ENCODE measurements around the gene SHKBP1.
"Not testable (repeated sequence)": the region's sequence is repeated elsewhere in the genome, so short reads cannot be mapped to it uniquely, and the experiment has no call there.

Gene SHKBP1, protein sequence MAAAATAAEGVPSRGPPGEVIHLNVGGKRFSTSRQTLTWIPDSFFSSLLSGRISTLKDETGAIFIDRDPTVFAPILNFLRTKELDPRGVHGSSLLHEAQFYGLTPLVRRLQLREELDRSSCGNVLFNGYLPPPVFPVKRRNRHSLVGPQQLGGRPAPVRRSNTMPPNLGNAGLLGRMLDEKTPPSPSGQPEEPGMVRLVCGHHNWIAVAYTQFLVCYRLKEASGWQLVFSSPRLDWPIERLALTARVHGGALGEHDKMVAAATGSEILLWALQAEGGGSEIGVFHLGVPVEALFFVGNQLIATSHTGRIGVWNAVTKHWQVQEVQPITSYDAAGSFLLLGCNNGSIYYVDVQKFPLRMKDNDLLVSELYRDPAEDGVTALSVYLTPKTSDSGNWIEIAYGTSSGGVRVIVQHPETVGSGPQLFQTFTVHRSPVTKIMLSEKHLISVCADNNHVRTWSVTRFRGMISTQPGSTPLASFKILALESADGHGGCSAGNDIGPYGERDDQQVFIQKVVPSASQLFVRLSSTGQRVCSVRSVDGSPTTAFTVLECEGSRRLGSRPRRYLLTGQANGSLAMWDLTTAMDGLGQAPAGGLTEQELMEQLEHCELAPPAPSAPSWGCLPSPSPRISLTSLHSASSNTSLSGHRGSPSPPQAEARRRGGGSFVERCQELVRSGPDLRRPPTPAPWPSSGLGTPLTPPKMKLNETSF

DNA sequence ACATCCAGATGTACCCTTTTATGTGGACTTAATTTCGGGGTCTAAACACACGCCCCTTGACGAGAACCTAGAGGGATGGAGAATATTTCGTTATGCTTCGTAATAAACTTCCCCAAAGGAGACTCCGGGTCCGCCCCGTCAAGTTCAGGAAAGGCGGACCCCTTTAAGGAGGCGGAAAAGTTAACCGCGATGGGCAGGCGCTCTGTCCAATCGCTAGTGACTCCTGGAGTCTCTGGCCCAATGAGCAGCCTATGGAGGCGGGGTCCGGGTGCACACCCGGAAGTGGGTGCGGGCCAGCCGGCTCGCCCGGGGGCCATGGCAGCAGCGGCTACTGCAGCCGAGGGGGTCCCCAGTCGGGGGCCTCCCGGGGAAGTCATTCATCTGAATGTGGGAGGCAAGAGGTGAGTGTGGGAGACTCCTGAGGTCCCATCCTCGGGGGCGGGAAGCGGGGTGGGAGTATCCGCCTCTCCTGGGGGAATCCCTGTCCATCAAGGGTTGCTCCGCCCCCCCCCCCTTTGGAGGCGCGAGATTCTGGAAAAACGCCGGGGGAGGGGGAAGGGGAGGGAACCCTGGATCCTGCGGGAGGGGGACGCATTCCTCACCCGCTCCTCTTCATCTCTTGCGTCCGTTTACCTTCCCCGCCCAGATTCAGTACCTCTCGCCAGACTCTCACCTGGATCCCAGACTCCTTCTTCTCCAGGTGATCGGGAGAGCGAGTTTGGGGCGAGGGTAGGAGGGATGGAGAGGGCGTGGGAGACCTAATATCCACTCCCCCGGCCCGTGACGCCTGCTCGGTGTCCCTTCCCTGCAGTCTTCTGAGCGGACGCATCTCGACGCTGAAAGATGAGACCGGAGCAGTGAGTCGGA lies at the start of gene SHKBP1:
Gene SHKBP1, plus strand, starts transcription at position 289 of the 867 bp plus-strand sequence. Its CDS starts 27 bp downstream, at position 316.
- peak; percentile 81 to 87 (median 85) for DNase-seq (ENCODE audit: low read depth in 3 of 3, low spot score in 1 of 3)

DNA sequence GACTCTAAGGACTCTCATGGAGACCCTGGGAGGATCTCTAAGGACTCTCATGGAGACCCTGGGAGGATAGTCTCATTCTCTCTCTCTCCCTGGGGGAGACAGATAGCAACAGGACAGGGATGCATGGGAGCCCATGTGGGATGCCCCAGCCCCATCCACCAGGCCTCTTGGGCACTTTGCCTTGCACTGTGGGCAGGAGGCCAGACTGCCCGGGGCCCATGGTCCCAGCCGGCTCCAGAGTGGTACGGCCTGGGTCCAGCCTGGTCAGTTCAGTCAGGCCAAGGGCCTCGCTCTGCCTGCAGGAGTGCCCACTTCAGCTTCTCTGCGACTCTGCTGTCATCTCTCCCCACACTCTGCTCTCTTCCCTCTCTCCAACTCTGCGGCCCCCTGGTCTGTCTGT lies 48.6 kb upstream of the SHKBP1 start:
- DNase-seq (ENCODE audit: low read depth in 3 of 3, low spot score in 1 of 3): no peak

DNA sequence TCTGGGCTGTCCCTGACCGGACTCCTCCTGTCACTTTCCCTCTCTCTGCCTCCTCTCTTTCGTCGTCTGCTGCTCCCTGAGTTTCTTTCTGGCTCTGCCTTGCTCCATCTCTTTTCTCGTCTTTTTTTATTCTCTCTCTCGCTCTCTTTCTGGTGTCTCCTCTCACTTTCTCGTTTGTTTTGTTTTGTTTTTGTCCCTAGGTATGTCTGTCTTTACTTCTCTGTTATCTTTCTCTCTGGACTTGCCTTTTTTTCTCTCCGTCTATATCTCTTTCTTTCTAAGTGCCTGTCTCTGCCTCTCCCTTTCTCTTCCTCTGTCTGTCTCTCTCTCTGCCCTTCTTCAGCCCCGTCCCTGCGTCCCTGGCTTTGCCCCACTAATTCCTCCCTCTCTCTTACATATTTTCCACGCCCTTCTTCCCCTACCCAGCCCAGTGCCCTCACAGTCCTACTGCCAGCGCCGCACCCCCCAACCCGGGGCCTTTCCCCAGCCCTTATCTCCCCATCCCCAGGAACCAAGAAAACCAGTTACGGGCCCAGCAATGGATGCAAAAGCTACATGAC lies 48.1 kb upstream of the SHKBP1 start:
- no peak for DNase-seq (ENCODE audit: low read depth in 3 of 3, low spot score in 1 of 3)

DNA sequence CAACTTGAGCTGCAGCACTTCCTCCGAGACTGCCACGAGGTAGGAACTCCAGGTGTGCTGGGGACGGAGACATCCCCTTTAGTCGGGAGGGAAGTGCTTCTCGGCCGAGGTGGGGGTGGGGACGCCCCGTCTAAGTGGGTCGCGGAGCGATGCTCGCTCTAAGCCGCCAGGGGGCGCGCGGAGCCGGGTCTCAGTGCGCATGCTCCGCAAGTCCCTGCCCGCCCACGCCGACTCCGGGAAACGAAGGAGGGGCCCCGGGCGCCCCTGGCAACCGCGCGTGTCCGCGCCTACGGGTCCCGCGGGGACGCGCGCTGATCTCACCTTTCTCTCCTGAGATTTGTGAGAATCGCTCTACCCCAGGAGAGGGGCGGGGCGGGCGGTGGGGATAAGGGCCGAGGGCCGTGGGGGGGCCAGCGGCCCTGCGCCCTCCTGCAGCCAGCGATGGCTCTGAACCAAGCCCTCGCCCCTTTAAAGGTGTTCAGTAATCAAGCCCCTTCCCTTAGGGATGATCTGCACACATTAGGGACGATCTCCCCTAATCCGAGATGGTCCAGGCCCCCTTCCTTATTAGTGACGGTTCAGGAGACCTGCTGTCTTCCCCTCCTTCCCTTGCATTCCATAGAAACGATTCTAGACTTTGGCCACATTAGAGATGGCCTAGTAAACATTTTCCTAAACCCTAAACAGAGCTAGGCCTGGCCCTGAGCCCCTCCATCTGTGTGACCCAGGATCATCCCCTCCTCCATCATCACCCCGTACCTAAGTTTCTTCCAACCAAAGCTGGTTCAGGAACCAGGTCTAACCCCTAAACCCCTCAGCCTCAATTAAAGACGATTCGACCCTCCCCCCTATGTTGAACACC lies 47.3 kb upstream of the SHKBP1 start:
- DNase-seq (ENCODE audit: low read depth in 3 of 3, low spot score in 1 of 3): peak; percentile 70 to 89 (median 88)

DNA sequence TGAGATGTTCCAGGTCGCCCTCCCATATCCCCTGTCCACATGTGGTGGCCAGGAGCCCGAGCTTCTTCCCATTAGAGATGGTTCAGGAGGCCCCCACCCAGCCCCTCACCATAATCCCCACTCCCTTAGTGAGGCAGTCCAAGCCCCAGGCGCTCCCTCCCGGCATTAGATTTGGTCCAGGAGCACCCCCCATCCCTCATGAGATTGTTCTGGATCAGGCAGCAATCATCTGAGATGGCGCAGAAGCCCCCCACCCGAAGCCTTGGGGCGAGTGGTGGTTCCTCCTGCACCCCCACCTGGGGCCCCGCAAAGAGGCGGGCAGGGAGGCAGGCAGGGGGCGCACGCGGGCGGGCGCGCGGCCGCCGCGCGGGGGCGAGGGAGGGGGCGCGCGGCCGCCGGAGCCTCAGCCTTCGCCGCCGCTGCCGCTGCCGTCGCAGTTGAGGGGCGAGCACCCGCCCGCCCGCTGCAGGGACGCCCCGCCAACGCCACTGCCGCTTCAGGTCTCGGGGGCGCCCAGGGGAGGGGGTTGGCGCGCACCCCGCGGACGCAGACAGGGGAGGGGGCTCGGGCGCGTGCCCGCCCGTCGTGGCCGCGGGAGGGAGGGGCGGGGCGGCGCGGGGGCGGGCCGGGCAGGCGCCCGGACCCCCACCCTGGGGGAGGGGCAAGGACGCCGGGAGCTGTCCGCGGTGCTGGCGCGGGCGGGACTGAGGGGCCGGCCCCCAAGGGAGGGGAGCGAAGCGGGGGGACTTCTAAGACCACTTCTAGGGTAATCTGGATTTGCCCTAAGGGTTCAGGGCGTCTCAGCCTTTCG lies 46.4 kb upstream of the SHKBP1 start:
- peak in 1 of 3 donors; percentile 12 for DNase-seq (ENCODE audit: low read depth in 3 of 3, low spot score in 1 of 3)

DNA sequence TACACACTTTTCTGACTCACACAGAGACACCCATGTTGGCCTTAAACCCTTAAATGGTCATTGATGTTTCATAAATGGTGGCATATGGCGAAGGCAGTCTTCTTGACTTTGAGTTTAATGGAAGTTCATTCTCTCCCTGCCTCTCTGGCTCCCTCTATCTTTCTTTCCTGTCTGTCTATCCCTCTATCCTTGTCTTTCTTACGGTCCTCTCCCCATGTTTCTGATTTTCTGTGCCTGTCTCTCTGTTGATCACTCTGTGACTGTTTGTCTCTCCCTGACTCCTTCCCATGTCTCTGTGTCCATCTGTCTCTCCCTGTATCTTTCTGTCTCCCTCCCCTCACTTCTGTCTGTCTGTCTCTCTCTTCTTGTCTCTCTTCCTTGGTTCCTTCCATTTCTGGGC lies 43.2 kb upstream of the SHKBP1 start:
- DNase-seq (ENCODE audit: low read depth in 3 of 3, low spot score in 1 of 3): no peak

DNA sequence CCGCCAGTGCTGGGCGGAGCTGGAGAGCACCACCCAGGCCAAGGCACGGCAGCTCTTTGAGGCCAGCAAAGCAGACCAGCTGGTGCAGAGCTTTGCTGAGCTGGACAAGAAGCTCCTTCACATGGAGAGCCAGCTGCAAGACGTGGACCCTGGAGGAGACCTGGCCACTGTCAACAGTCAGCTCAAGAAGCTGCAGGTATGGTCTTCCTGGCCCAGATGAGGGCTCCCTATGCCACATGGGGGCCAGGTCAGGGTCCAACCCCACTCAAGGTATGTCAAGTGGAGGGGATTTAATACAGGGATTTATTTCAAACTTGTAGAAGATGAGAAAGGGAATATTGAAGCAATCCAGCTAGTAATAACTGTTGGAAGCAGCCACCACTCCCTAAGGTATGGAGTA lies 42.5 kb upstream of the SHKBP1 start:
- DNase-seq (ENCODE audit: low read depth in 3 of 3, low spot score in 1 of 3): no peak

DNA sequence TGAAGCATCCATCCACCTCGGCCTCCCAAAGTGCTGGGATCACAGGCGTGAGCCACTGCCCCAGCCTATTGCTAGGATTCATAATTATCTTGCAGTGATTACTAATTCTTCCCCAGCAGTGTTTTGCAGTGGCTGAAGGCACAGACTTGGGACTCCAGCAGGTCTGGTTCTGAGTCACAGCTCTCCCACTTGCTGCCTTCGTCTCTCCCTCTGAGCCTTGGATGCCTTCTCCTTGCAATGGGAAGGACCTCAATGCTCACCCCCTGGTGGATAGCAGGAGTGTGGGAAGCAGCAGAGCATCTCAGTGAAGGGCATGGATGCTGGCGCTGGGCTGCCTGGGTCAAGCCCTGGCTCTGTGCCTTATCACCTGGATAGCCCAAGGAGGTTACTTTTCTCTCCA lies 37.6 kb upstream of the SHKBP1 start:
- no peak for DNase-seq (ENCODE audit: low read depth in 3 of 3, low spot score in 1 of 3)

DNA sequence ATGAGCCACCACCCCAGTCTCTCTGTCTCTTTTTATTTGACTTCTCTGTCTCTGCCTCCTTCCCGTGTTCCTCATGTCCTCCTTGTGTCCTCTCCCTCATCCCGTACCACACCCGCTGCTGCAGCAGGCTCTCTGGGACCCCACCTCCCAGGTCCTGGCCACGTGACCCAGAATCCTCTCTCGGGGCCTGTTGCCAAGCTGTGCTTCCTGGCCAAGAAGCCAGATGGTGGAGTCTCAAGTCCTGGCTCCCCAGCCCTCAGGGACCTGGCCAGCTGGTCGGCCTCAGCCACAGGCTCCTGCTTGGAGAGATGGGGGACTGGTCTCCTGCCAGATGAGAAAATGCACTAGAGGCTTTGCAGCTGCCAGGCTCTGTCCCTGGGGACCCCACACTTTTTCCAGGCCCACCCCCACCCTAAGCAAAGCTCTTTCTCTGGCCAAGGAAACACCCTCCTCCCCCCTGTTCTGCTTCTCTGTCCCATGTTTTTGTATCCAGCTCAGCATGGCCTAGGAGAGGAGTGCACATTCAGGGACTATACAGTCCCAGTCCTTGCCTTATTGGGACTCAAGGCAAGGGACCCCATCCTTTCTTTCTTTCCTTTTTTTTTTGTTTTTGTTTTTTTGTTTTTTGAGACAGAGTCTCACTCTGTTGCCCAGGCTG lies 34.3 kb upstream of the SHKBP1 start:
- no peak for DNase-seq (ENCODE audit: low read depth in 3 of 3, low spot score in 1 of 3)

DNA sequence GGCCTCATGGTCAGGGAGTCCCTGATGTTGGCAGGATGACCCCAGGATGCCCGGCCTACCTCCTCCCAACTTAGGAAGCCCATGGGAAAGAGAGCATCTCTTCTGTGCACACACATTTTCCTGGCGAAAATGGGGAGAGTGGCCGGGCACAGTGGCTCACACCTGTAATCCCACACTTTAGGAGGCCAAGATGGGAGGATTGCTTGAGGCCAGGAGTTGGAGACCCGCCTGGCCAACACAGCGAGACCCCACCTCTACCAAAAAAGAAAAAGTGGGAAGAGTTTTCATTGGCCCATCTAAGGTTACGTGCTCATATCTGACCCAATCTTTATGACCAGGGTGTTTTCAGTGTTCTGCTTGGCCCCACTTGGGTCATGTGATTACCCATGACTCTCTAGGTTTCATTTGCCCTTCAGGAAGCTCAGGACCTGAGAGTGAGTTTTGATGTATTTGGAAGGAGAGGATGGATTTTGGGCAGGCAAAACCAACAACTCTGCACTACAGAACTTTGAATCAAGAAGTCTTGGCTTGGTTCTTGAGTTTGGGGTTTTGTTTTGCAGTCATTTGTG lies 33.6 kb upstream of the SHKBP1 start:
- no peak for DNase-seq (ENCODE audit: low read depth in 3 of 3, low spot score in 1 of 3)

DNA sequence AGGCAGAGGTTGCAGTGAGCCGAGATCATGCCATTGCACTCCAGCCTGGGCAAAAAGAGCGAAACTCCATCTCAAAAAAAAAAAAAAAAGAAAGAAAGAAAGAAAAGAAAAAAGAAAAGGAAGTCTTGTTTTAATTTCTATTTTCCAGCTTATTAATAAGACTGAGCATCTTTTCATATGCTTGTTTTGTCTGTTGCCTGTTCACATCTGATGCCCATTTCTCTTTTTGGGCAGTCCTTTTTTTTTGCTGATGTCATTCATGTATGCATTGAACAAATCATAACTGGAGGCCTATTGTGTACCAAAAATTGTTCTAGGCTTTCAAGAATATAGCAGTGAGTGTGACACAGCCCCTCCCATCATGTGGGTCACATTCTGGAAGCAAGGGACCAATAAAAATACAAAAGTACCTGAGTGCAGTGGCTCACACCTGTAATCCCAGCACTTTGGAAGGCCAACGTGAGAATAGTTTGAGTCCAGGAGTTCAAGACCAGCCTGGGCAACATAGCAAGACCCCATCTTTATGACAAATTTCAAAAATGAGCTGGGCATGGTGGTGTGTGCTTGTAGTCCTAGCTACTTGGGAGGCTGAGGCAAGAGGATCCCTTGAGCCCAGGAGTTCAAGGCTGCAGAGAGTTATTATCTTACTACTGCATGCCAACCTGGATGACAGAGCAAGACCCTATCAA lies 30.4 kb upstream of the SHKBP1 start:
- DNase-seq (ENCODE audit: low read depth in 3 of 3, low spot score in 1 of 3): not testable (repeated sequence)

DNA sequence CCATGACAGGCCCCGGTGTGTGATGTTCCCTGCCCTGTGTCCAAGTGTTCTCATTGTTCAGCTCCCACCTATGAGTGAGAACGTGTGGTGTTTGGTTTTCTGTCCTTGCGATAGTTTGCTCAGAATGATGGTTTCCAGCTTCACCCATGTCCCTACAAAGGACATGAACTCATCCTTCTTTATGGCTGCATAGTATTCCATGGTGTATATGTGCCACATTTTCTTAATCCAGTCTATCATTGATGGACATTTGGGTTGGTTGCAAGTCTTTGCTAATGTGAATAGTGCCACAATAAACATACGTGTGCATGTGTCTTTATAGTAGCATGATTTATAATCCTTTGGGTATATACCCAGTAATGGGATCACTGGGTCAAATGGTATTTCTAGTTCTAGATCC lies 29.5 kb upstream of the SHKBP1 start:
- not testable (repeated sequence) for DNase-seq (ENCODE audit: low read depth in 3 of 3, low spot score in 1 of 3)

DNA sequence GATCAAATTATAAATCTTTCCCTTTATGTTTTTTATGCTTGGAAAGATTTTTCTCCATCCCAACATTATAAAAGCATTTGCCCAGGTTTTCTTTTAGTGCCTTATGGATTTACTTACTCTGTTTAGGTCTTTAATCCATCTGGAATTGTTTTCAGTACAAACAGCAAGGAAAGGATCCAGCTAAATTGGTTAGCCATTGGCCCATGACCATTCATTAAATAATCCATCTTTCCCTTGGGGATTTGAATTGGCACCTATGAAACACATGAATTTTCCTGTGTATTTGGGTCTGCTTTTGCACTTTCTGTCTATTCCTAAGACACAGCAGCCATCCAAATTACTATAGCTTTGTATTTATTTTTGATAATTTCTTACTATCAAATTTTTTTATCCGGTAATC lies 28.8 kb upstream of the SHKBP1 start:
- no peak for DNase-seq (ENCODE audit: low read depth in 3 of 3, low spot score in 1 of 3)

DNA sequence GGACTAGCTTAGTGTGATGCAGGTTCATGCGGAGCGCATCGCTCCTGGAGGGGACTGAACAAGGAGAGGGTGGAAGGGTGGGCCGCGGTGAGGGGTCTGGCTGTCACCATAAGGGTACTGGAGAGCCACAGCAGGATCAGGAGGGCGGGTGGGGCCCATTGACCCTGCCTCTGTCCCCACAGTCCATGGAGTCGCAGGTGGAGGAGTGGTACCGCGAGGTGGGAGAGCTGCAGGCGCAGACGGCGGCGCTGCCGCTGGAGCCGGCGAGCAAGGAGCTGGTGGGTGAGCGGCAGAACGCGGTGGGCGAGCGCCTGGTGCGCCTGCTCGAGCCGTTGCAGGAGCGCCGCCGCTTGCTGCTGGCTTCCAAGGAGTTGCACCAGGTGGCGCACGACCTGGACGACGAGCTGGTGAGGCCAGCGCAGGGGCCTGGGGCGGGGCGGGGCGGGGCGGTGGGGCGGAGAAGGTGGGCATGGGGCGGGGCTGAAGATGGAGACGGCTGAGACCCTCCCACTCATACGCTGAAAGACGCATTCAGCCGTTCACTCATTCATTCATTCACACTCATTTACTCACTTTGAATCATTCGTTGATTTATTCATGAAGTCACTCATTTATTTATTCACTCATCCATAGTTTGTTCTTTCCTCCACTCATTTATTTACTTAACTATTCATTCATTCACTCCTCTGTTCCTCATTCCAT lies 27.5 kb upstream of the SHKBP1 start:
- DNase-seq (ENCODE audit: low read depth in 3 of 3, low spot score in 1 of 3): peak; percentile 20 to 61 (median 40)

DNA sequence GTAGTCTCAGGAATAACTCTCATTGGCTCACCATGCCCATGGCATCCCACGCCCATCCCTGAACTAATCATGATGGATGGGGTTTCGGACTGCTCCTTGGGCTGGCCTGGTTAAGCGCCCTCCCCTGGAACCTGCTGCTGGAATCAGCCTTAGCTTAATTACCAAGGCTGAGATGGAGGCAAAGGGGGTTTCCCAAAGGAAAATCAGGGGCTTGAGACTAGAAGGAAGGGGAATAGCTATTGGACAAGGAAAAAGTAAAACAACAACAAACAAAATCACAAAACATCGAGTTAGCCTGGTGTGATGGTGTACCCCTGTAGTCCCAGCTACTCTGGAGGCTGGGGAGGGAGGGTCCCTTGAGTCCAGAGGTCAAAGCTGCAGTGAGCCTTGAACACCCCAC lies 25.7 kb upstream of the SHKBP1 start:
- no peak for DNase-seq (ENCODE audit: low read depth in 3 of 3, low spot score in 1 of 3)

DNA sequence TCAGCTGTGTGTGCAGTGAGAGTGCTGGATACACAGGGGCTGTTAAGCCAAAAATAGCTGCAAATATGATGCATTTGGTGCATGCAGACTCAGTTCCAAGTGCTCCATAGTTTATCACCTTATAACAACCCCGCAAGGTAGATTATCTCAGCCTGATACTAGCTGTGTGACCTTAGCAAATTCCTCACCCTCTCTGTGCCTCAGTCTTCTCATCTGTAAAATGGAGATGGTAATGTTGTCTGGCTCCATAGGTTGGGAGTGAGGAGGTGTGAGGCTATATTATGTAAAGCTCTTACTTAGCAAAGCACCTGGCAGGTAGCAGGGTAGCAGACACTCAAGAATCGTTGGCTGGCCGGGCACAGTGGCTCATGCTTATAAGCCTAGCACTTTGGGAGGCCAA lies 23.8 kb upstream of the SHKBP1 start:
- no peak for DNase-seq (ENCODE audit: low read depth in 3 of 3, low spot score in 1 of 3)

All from stimulated activated CD4-positive, alpha-beta T cell treated with anti-CD3 and anti-CD28 coated beads, TNF-alpha, amount 100 ng/mL, for 1 hour (primary cell).